Lower leg skin (tissue), 4 donors: ENCODE data around the gene ENPP6. TPM values are rescaled to one million over a fixed set of nuclear protein-coding genes. Genes with fewer than 3 reads are reported as not detected.

Source experiments
- DNase-seq, 2 donors: peaks; one replicate each; pipeline ENCODE4 v3.0.0-alpha.2; 2019; ENCODE audit warnings: low spot score in 2 of 2
- H3K4me3 ChIP-seq: fragments of 200-600 bp; sonication (generic); 2 replicates; pipeline ENCODE4 v1.5.1; 2017; ENCODE audit warnings: mild to moderate bottlenecking, low read depth; ENCODE audit not compliant: poor library complexity, severe bottlenecking
- CTCF ChIP-seq, 3 donors: fragments of 450-650 bp; IDR thresholded peaks; one replicate each; pipeline ENCODE4 v1.5.1; 2016; ENCODE audit warnings: antibody characterized with exemption in 3 of 3, mild to moderate bottlenecking in 3 of 3, moderate library complexity in 2 of 3
- POLR2A ChIP-seq, 2 donors: fragments of 450-650 bp; IDR thresholded peaks; one replicate each; pipeline ENCODE4 v1.6.1; 2016 to 2017; ENCODE audit warnings: antibody characterized with exemption in 2 of 2, mild to moderate bottlenecking in 1 of 2, moderate library complexity in 1 of 2
- WGBS, 2 donors: methylation state at CpG; one replicate each; pipeline ENCODE4 v1.1.5; 2018; 5-methylcytosine and 5-hydroxymethylcytosine counted together
- intact Hi-C: fragments of 100-400 bp; cut with DNase I; formaldehyde crosslinking; loops from one replicate; pipeline ENCODE4 v1.15.0; 2023; ENCODE audit warnings: low total_unique reads
- total RNA-seq, 4 donors: library from RNA; depleted of rRNA; stranded (reverse); fragments of >200 nt; gene quantifications; one replicate each; pipeline ENCODE4 v1.1.0, GENCODE V29; 2016

ENPP6 gene
- total RNA-seq, 4 donors from 2014 or later: 0.16 TPM; not detected in 3

- intact Hi-C loops: no loop called here
- WGBS, 2 donors: 28% methylated on average over 20 to 23 of the region's 33 CpGs
- TF ChIP-seq POLR2A (IDR thresholded peaks at IDR 0.05) (no peak), CTCF (IDR thresholded peaks at IDR 0.05) (peak in 1 of 3 donors; percentile 49)
- H3K4me3 ChIP-seq: no peak overlapping the region
- peak; percentile 44 to 93 for DNase-seq
Measured at GRCh38 chr4:184168406-184169019, 49.2 kb downstream of the ENPP6 start.

DNA sequence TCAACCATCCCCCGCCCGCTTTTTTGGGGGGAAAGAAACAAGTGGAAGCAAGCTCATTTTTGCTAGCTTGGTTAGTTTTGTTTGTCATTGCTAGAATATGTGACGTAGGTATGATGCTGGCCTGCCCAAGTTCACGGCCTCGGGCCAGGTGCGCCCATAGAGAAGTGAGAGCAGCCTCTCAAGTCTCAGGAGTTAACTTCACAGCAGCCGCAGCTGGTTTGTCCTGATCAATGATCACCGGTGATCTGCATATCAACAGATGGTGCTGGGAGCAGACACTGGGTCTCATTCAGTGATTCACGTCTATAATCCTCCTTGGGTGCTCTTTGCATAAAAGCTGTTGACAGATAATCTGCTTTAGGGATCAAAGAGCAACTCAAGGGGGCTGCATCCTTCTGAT lies 50.1 kb downstream of the ENPP6 start:
- intact Hi-C loops: no loop called here
- DNase-seq: peak in 1 of 2 donors; percentile 75

GRCh38 chr4:184166736-184167135 lies 50.9 kb downstream of the ENPP6 start:
- intact Hi-C loops: no loop called here
- H3K4me3 ChIP-seq: no peak overlapping the region
- DNase-seq: peak in 1 of 2 donors; percentile 61
- WGBS, 2 donors: 54 to 57% methylated on average over 6 of the region's 6 CpGs
- no peak for TF ChIP-seq CTCF (IDR thresholded peaks at IDR 0.05)
- no peak for TF ChIP-seq POLR2A (IDR thresholded peaks at IDR 0.05)

More for the DNA sequence above, 50.1 kb downstream of the ENPP6 start:
- no peak overlapping the region for H3K4me3 ChIP-seq
- WGBS, 2 donors: 87 to 88% methylated on average over 9 of the region's 9 CpGs
- no peak for TF ChIP-seq CTCF (IDR thresholded peaks at IDR 0.05)
- TF ChIP-seq POLR2A (IDR thresholded peaks at IDR 0.05): no peak

- WGBS, 2 donors: 65% methylated on average over 8 of the region's 8 CpGs
- TF ChIP-seq POLR2A (IDR thresholded peaks at IDR 0.05) (no peak), CTCF (IDR thresholded peaks at IDR 0.05) (no peak)
- H3K4me3 ChIP-seq: no peak overlapping the region
- peak in 1 of 2 donors; percentile 58 for DNase-seq
- intact Hi-C loops: no loop called here
Measured at GRCh38 chr4:184165291-184165690, 52.4 kb downstream of the ENPP6 start.

GRCh38 chr4:184163813-184164212 lies 53.9 kb downstream of the ENPP6 start:
- DNase-seq: peak in 1 of 2 donors; percentile 82

More at GRCh38 chr4:184163813-184164212, 53.9 kb downstream of the ENPP6 start:
- intact Hi-C loops: loop anchor here (5.0 kb wide), 1 partner anchor 322 kb away; no protein-coding TSS in a partner anchor
- TF ChIP-seq CTCF (IDR thresholded peaks at IDR 0.05): no peak
- TF ChIP-seq POLR2A (IDR thresholded peaks at IDR 0.05): no peak
- H3K4me3 ChIP-seq: no peak overlapping the region
- WGBS, 2 donors: 8 to 24% methylated on average over 8 of the region's 8 CpGs
